HG03565 (cell line): ENCODE measurements around the gene SPRR2G.
"Not testable (repeated sequence)": the region's sequence is repeated elsewhere in the genome, so short reads cannot be mapped to it uniquely, and the experiment has no call there.

Experiments
- ATAC-seq: cut with Tn5 transposase; IDR thresholded peaks from one replicate; pipeline ENCODE4 v1.9.1; 2021; ENCODE audit warnings: mild to moderate bottlenecking, moderate library complexity; ENCODE audit not compliant: unreplicated experiment

SPRR2G gene

GRCh38 chr1:153115264-153115663 lies 35.4 kb downstream of the SPRR2G start:
- not testable (repeated sequence) for ATAC-seq

DNA sequence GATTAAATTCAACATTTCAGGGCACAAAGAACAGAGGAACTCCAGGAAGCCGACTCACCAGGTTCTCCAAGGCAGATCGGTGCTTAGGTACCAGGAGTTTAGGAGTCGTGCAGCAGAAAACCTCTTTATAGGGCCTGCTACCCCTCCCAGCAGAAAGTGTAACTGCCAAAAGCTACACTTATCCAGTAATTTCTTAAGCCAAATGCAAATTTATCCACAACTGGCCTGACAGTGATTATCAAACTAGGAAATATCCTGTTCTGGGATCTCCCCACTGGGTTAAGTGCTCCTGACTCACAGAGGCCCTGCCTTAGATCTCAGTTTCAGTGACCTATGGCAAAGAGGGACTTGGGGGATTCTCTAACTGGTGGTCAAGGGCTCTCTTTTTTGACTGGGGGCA lies 37.3 kb downstream of the SPRR2G start, which contains the start of gene SPRR2F:
SPRR2F (minus strand) TSS at position 101 of the 400 bp plus-strand sequence. CDS start 783 bp downstream, outside the sequence.
- no peak for ATAC-seq

DNA sequence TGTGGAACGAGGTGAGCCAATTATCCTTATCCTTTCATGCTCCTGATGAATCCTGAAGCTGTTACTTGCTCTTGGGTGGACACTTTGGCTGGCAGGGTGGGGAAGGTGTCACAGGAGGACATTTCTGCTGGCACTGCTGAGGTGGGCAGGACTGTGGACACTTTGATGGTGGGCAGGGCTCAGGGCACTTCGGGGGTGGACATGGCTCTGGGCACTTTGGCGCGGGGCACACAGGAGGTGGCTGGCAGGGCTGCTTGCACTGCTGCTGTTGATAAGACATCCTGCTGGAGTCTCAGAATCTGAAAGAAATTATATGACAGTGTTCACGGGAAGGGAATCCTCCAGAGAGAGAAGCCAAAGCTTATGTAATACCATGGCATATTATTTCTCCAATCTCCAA lies 38.2 kb downstream of the SPRR2G start:
- not testable (repeated sequence) for ATAC-seq

DNA sequence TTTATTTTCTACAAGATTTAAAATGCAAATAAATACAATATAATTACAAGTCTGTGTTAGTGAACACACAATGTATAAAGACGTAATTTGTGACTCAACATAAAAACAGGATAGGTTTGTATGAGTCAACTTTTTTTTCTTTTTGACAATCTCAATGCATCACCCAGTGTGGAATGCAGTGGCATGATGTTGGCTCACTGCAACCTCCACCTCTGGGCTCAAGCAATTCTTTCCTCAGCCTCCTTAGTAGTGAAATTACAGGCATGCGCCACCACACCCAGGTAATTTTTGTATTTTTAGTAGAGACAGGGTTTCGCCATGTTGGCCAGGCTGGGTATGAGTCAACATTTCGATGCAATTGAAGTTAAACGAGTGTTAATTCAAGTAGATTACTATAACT lies 50.4 kb downstream of the SPRR2G start:
- ATAC-seq: no peak
